HG03342 (cell line): Measurements from ENCODE around the gene HS3ST6.
"Not testable (repeated sequence)": the region's sequence is repeated elsewhere in the genome, so short reads cannot be mapped to it uniquely, and the experiment has no call there.

Experiments used
- ATAC-seq: cut with Tn5 transposase; IDR thresholded peaks from one replicate; pipeline ENCODE4 v1.9.1; 2021; ENCODE audit warnings: mild to moderate bottlenecking, moderate library complexity; ENCODE audit not compliant: unreplicated experiment

The HS3ST6 gene

DNA sequence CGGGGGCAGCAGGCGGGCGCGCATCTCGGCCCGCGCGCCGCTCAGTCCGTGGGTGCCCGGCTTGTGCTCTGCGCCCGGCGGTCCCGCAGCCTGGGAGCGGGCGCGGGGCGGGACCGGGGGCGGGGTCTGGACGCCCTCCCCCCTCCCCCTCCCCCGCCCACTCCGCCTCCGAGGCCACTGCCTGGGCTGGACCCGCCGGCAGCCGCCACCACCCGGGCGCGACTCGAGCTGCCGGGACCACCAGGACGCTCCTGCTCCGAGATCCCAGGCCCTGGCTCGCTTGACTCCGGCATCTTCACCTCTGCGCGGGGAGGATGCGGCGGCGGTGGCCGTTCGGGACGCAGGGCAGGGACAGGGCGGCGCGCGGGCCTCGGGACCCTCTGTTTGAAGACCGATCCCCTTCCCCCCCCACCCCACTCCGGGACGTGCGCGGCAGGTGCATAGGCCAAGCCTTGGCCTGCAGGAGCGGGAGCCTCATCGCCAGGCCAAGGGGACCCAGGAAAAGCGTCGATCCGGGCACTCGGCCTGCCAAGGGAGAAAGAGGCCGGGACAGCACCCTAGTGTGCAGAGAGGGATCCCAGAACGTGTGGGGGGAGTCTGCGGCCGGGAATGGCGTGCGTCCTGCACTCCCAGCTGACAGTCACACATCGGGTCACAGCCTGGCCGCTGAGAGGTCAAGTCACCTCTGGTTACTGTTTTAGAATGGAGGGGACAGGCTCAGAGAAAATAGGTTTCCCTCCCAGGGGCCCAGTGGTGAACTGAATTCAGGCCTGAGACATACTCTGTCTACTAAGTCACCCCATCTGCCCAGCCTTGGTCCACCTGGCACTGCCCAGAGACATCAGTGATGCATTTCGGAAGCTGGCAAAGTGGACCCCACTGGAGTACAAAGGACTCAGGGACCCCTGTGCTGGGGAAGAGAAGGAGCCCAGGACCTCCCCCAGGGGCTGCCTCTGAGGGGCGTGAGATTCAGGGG is at the start of gene HS3ST6:
Gene HS3ST6 (minus strand): TSS at position 65 of the 976 bp plus-strand sequence. CDS start 92 bp downstream, outside the sequence.
- ATAC-seq, result no peak

DNA sequence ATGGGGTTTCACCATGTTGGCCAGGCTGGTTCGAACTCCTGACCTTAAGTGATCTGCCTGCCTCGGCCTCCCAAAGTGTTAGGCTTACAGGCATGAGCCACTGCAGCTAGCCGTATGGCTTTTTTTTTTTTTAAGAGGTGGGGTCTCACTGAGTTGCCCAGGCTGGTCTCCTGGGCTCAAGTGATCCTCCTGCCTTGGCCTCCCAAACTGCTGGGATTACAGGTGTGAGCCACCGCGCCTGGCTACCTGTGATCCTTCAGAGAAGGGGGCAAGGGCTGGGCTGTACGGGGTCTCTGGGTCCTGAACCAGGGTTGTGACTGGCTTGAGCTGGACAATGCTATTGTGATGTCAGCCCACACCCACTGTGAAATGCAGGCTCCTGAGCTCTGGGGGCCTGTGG is 48.2 kb upstream of the HS3ST6 start, which contains the start of gene RNF151:
Gene RNF151 (plus strand): TSS at position 397 of the 400 bp plus-strand sequence. CDS start 26 bp downstream, outside the sequence.
- no peak for ATAC-seq

GRCh38 chr16:1965396-1966001 is 47.3 kb upstream of the HS3ST6 start:
- no peak for ATAC-seq

DNA sequence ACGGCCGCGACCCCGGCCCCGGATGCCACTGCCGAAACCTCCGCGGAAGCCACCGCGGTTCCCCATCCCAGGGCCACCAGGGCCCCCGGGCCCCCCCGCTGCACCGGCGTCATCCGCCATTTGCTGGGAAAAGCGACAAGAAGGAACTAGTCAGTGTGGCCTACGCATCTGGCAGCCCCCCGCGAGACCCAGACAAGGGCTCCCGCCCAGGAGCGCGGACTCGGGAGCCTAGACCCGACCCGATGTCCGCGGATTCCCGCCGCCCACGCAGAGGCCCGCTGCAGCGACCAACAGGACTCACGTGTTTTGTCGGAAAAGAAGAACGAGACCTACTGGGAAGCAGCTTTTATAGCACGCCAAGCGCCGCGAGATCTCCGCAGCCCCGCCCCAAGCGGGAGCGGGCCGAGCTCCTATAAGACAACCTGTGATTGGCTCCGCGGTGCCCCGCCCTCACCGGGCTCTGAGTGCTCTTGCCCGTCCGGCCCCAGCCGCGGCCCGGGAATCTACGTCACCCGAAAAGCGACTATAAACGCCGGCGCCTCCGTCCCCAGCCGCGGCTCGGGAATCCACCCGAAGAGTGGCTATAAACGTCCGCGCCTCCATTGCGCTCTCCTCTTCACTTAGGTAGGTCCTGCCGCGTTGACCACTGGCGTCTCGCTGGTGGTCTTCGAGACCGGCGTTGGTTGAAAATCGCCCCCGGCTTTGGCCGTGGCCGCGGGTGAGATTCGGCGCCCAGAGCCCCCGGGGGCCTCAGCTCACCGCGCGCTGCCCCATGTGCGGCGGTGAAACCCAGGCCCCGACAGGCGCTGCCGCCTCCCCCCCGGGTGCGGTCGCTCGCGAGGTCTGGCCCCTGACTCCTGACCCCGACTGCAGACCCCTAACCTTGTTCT is 46.5 kb upstream of the HS3ST6 start, which contains the start of gene RPS2:
Gene RPS2 (minus strand): TSS at position 321 of the 890 bp plus-strand sequence. CDS start 201 bp downstream, at position 120.
- ATAC-seq, result peak; percentile 84

GRCh38 chr16:1963806-1964505 is 45.7 kb upstream of the HS3ST6 start:
- no peak for ATAC-seq

- ATAC-seq, result not testable (repeated sequence)
Observed at GRCh38 chr16:1962161-1963153, 44.2 kb upstream of the HS3ST6 start.

DNA sequence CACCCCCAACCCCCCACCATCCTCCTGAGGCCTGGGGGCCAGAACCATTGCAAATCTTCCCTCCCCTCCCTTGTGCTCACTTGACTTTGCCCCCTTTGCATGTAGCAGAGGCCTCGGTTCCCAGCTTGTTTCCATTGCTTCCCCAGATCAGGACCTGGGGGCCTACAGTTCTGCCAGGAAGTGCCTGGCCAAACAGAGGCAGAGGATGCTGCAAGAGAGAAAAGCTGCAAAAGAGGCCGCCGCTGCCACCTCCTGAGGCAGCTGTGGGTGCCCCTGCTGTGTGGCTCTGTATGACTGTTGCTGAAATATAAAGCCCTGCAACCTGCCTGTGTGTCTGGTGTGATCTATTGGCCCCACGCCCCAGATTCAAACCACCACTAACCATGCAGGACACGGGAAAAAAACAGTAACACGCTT is 43.4 kb upstream of the HS3ST6 start:
- no peak for ATAC-seq

GRCh38 chr16:1960665-1961630 is 42.7 kb upstream of the HS3ST6 start:
- no peak for ATAC-seq

GRCh38 chr16:1959269-1960039 is 41.2 kb upstream of the HS3ST6 start, which contains the start of gene NDUFB10:
Gene NDUFB10, plus strand, starts transcription at chr16:1959538. Its CDS starts 87 bp downstream, at chr16:1959625.
- peak; percentile 69 for ATAC-seq

DNA sequence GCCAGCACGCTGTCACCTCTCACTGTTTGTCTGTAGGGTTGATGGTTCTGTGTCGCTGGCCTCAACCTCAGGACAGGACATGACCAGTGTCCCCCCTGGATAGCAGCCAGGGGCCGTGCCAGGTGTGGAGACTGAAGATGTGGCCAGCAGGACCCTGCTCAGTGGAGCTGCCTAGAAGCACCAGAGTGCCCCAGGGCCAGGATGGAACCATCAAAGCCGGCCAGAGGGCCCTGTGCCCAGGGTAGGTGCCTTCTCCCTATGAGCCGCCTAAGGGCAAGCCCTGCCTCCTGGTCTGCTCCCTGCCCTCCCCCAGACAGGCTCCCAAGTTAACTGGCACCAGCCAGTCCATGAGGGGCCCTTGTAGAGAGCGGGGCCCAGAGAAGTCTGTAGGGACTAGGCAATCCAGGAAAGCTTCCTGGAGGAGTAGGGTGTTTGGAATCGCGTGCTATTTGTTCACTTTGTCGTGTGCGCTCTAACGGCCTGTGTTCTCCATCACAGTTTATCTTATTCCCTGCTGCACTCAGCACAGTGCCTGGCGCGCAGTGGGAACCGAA is 40.6 kb upstream of the HS3ST6 start:
- ATAC-seq, result no peak

GRCh38 chr16:1958143-1958491 is 39.9 kb upstream of the HS3ST6 start:
- not testable (repeated sequence) for ATAC-seq

DNA sequence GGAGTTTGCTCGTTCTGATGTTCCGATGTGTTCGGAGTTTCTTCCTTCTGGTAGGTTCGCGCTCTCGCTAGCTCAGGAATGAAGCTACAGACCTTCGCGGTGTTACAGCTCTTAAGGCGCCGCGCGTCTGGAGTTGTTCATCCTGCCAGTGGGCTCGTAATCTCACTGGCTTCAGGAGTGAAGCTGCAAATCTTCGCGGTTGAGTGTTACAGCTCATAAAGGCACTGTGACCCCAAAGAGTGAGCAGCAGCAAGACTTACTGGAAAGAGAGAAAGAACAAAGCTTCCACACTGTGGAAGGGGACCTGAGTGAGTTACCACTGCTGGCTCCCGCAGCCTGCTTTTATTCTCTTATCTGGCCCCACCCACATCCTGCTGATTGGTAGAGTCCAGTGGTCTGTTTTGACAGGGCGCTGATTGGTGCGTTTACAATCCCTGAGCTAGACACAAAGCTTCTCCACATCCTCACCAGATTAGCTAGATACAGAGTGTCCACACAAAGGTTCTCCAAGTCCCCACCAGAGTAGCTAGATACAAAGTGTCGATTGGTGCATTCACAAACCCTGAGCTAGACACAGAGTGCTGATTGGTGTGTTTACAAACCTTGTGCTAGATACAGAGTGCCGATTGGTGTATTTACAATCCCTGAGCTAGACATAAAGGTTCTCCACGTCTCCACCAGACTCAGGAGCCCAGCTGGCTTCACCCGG is 39.4 kb upstream of the HS3ST6 start:
- ATAC-seq, result not testable (repeated sequence)

DNA sequence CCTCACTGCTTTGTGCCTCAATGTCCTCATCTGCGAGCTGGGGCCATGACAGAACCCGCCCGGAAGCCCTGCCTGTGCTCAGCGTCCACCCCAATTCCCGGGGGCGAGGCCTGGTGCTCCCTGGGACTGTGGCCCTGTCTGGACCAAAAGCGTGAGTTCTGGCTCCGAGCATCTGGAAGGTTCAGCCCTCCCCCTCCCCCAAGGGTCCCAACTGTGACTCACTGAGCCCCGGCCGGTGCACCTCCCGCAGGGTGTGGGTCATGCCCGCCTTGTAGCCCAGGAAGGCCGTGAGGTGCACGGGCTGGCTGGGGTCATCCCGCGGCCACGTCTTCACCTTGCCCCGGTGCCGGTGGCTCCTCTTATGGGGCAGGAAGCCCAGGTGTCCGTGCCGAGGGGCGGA is 35.5 kb upstream of the HS3ST6 start:
- ATAC-seq, result no peak

GRCh38 chr16:1950559-1950958 is 32.3 kb upstream of the HS3ST6 start:
- no peak for ATAC-seq

DNA sequence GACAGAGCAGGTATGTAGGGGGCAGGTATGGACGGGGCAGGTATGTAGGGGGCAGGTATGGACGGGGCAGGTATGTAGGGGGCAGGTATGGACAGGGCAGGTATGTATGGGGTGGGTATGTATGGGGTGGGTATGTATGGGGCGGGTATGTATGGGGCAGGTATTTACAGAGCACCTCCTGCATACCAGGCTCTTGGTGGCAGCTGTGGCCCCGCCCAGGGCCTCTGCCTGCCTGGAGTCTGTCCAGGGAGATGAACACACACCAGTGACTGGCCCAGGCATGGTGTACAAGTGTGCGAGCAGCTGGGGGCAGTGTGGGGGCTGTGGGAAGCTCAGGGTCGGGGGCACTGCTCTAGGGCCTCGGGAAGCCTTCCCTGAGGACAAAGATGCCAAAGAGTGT is 31.8 kb upstream of the HS3ST6 start:
- ATAC-seq, result no peak

- no peak for ATAC-seq
Observed at GRCh38 chr16:1949507-1949906, 31.3 kb upstream of the HS3ST6 start.
